Choroid plexus epithelial cell (primary cell): Measurements from ENCODE around the gene FBLIM1.
A peak's percentile ranks its signal among the peaks of the same experiment; 100 is the strongest.

Experiments
- DNase-seq: peaks from one replicate; pipeline ENCODE4 v3.0.0-alpha.2; 2010; ENCODE audit warnings: low read depth
- H3K4me3 ChIP-seq: 2 replicates; pipeline ENCODE4 v1.5.1; 2011; ENCODE audit warnings: low read depth, mild to moderate bottlenecking, control low read depth, low read length, moderate library complexity
- TF ChIP-seq, protein P1 (sequence below): conservative IDR thresholded peaks from 2 replicates; pipeline ENCODE4 v1.5.1; 2011; ENCODE audit warnings: low read depth, mild to moderate bottlenecking, control low read depth, inconsistent platforms, low read length, moderate library complexity

FBLIM1 gene

GRCh38 chr1:15739745-15740144 lies 18.9 kb upstream of the FBLIM1 start:
- TF ChIP-seq, protein P1, sequence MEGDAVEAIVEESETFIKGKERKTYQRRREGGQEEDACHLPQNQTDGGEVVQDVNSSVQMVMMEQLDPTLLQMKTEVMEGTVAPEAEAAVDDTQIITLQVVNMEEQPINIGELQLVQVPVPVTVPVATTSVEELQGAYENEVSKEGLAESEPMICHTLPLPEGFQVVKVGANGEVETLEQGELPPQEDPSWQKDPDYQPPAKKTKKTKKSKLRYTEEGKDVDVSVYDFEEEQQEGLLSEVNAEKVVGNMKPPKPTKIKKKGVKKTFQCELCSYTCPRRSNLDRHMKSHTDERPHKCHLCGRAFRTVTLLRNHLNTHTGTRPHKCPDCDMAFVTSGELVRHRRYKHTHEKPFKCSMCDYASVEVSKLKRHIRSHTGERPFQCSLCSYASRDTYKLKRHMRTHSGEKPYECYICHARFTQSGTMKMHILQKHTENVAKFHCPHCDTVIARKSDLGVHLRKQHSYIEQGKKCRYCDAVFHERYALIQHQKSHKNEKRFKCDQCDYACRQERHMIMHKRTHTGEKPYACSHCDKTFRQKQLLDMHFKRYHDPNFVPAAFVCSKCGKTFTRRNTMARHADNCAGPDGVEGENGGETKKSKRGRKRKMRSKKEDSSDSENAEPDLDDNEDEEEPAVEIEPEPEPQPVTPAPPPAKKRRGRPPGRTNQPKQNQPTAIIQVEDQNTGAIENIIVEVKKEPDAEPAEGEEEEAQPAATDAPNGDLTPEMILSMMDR = peak; percentile 32
- no peak overlapping the region for H3K4me3 ChIP-seq
- no peak for DNase-seq

GRCh38 chr1:15740924-15741850 lies 17.4 kb upstream of the FBLIM1 start:
- no peak overlapping the region for H3K4me3 ChIP-seq
- DNase-seq = peak; percentile 78
- TF ChIP-seq, protein P1 = peak; percentile 93

GRCh38 chr1:15742339-15742801 lies 16.2 kb upstream of the FBLIM1 start, which contains the start of gene TMEM82:
TMEM82 (plus strand) TSS chr1:15742499; CDS start chr1:15742560, 61 bp downstream.
- no peak within 1 kb of the TSS for H3K4me3 ChIP-seq
- DNase-seq = no peak
- TF ChIP-seq, protein P1 = no peak

DNA sequence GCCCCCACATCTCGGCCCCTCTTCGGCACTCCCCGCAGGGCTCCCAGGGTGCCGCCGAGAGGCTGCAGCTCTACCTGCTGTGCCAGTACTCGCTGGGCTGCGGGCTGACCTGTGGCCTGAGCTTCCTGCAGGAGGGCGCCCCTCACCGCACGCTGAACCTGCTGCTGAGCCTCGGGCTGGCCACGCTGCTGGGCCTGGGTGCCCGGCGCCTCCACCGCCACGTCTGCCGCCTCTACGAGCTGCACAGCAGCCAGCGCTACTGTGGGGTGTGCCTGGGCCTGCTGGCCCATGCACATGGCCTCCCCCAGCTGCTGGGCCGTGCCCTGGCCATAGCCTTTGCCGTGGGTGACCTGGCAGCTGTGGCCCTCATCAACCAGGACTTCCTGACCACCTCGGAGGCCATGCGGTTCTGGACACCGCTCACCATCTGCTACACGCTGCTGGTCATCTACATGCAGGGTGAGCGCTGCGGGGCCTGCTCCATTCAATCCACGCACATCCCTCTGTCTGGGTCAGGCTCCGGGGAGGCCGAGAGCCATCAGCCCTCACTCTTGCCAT lies 14.4 kb upstream of the FBLIM1 start:
- TF ChIP-seq, protein P1 = no peak
- H3K4me3 ChIP-seq = no peak overlapping the region
- no peak for DNase-seq

- TF ChIP-seq, protein P1 = no peak
- no peak for DNase-seq
- no peak overlapping the region for H3K4me3 ChIP-seq
Measured at GRCh38 chr1:15747378-15747777, 11.2 kb upstream of the FBLIM1 start.

- DNase-seq = no peak
- no peak overlapping the region for H3K4me3 ChIP-seq
- TF ChIP-seq, protein P1 = no peak
Measured at GRCh38 chr1:15748264-15748663, 10.3 kb upstream of the FBLIM1 start.
